ENCODE measurements around the gene GRAMD1A. TPM values are rescaled to one million over a fixed set of nuclear protein-coding genes. Genes with fewer than 3 reads are reported as not detected.

The GRAMD1A gene
- total RNA-seq, 1 donor from 2014 or later = 67.9 TPM

DNA sequence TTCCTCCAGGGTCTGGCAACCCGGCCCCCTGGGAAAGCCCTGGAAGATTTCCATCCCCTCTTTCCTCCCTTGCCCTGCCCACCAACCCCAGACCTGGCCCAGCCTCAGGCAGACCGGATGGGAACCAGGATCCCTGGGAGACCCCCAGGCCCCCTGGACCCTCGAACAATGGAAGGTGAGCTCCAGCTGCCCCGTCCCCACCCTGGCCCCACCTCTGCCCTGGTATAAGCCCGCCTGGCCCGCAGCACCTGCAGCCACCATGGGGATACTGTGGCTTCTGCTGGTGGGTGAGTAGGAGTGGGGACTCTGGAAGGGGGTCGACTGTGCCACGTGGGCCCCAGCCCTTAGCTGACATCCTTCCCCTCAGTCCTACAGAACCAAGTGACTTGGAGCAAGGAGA lies 73.8 kb downstream of the GRAMD1A start:
- Mint-ChIP-seq H3K4me1 (ENCODE audit: low read depth) (peaks cover 12% of the 10 kb centered on the region), H3K9me3 (ENCODE audit: low read depth) (no peaks in the 10 kb centered on the region), H3K27me3 (ENCODE audit: low read depth) (peaks cover 14% of the 10 kb centered on the region), H3K36me3 (ENCODE audit: low read depth) (no peaks in the 10 kb centered on the region), H3K4me3 (ENCODE audit: unreplicated experiment) (no peak overlapping the region), H3K27ac (ENCODE audit: unreplicated experiment) (no peak overlapping the region)
- TF ChIP-seq, protein P1, sequence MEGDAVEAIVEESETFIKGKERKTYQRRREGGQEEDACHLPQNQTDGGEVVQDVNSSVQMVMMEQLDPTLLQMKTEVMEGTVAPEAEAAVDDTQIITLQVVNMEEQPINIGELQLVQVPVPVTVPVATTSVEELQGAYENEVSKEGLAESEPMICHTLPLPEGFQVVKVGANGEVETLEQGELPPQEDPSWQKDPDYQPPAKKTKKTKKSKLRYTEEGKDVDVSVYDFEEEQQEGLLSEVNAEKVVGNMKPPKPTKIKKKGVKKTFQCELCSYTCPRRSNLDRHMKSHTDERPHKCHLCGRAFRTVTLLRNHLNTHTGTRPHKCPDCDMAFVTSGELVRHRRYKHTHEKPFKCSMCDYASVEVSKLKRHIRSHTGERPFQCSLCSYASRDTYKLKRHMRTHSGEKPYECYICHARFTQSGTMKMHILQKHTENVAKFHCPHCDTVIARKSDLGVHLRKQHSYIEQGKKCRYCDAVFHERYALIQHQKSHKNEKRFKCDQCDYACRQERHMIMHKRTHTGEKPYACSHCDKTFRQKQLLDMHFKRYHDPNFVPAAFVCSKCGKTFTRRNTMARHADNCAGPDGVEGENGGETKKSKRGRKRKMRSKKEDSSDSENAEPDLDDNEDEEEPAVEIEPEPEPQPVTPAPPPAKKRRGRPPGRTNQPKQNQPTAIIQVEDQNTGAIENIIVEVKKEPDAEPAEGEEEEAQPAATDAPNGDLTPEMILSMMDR (IDR thresholded peaks at IDR 0.05) = no peak
- no peak for DNase-seq (ENCODE audit: low spot score)

DNA sequence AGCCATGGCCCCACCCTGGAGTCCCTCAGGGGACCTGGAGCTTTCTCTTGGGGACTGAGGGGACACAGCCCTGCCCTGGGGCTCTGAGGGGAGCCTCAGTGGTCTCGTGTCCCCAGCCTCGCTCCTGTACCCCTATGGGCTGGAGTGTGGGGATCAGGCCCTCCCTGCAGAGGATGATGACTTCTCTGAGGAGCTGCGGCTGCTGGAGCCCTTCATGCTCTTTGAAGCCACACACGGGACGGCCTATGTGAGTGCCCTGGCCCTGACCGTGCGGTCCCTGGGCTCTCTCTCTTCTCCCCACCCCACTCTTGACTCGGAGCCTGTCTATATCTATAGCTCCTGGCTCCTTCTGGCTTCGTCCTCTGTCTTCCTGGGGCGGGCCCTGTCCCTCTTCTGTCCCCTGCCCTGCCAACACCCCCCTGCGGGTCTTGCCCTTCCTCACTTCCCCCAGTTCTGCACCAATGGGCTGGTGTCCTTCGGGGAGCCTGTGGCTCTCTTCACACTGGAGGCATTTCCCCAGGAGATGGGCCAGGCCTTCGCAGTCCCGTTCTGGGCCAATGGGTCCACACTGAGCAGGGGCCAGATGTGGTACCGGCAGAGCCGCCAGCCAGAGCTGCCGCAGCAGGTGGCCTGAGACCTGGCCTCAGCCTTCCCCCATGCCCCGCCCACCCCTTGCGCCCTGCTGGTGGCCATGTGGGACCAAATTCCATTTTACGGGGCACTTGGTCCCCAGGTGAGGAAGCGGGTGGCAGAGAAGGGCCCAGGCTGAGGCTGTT lies 74.5 kb downstream of the GRAMD1A start:
- no peaks in the 10 kb centered on the region for H3K9me3 Mint-ChIP-seq (ENCODE audit: low read depth)
- H3K4me3 Mint-ChIP-seq (ENCODE audit: unreplicated experiment) = no peak overlapping the region
- H3K27me3 Mint-ChIP-seq (ENCODE audit: low read depth) = peaks cover 16% of the 10 kb centered on the region
- no peak overlapping the region for H3K27ac Mint-ChIP-seq (ENCODE audit: unreplicated experiment)
- peaks cover 5% of the 10 kb centered on the region for H3K4me1 Mint-ChIP-seq (ENCODE audit: low read depth)
- no peak for DNase-seq (ENCODE audit: low spot score)
- H3K36me3 Mint-ChIP-seq (ENCODE audit: low read depth) = no peaks in the 10 kb centered on the region
- TF ChIP-seq, protein P1 (IDR thresholded peaks at IDR 0.05) = no peak

DNA sequence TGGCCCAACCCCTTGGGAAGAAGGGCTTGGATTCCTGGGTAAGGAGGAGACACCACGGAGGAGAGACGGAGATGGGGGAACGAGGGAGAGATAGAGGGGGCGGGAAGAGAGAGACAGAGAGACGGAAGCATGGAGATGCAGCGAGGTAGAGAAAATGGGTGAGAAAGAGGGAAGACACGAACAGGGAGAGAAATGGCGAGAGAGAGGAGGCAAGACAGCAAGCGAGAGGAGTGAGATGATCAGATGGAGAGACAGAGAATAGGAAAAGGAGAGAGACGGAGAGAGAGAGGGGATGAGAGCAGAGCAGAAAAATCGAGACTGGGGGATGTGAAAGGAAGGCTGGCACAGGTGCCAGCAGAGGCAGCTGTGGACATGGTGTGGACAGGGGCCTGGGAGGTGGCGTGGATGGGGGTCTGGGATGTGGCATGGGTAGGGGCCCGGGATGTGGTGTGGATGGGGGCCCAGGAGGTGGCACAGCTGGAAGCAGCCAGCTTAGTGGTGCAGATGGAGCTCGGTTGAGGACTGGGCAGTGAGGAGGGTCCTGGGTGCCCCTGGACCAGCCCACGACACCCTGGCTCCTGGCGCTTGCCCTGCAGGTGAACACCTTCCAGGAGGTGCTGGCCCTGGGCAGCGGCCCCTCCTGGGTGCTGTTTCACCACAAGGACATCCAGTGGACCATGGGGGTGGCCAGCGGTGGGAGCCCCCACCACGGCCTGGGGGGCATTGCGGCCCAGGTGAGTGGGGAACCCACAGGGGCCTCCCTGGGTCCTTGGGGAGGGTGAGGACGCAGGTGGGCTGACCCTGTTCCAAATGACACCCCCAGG lies 75.3 kb downstream of the GRAMD1A start:
- DNase-seq (ENCODE audit: low spot score) = no peak
- Mint-ChIP-seq H3K27me3 (ENCODE audit: low read depth) (peaks cover 16% of the 10 kb centered on the region), H3K9me3 (ENCODE audit: low read depth) (no peaks in the 10 kb centered on the region), H3K4me3 (ENCODE audit: unreplicated experiment) (no peak overlapping the region), H3K4me1 (ENCODE audit: low read depth) (no peaks in the 10 kb centered on the region), H3K27ac (ENCODE audit: unreplicated experiment) (no peak overlapping the region), H3K36me3 (ENCODE audit: low read depth) (no peaks in the 10 kb centered on the region)
- TF ChIP-seq, protein P1 (IDR thresholded peaks at IDR 0.05) = no peak

DNA sequence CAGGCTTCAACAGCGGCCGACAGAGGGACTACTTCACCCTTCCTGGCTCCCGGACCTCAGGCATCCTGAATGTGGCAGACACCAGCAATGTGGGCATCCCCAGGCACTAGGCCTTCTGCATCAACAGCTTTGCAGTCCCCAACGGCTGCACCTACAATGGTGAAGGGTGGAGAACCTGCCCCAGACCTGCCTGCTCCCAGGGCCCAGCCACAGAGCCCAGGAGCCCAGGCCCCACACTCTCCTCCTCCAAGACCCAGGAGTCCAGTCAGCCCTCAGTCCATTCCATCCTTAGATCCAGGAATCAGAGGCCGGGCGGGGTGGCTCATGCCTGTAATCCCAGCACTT lies 75.9 kb downstream of the GRAMD1A start:
- Mint-ChIP-seq H3K27ac (ENCODE audit: unreplicated experiment) (no peak overlapping the region), H3K9me3 (ENCODE audit: low read depth) (no peaks in the 10 kb centered on the region), H3K27me3 (ENCODE audit: low read depth) (peaks cover 16% of the 10 kb centered on the region), H3K4me1 (ENCODE audit: low read depth) (no peaks in the 10 kb centered on the region), H3K36me3 (ENCODE audit: low read depth) (no peaks in the 10 kb centered on the region), H3K4me3 (ENCODE audit: unreplicated experiment) (no peak overlapping the region)
- no peak for DNase-seq (ENCODE audit: low spot score)
- TF ChIP-seq, protein P1 (IDR thresholded peaks at IDR 0.05) = no peak

Other genes with a start within 250 kb of the GRAMD1A start
- gene ZNF599, start 227.1 kb upstream of the GRAMD1A start, total RNA-seq = 3.9 to 8.8 TPM (median 4.8 TPM) in 3 replicates
- 2.8 to 3.9 TPM (median 3.7 TPM) in 3 replicates for gene ZNF30, start 73.4 kb upstream of the GRAMD1A start, total RNA-seq
- gene ZNF792, start 36.1 kb upstream of the GRAMD1A start, total RNA-seq = 3.1 to 4.1 TPM (median 3.2 TPM) in 3 replicates
- gene SCN1B, start 30.1 kb downstream of the GRAMD1A start, total RNA-seq = 5.7 to 6.0 TPM (median 5.8 TPM) in 3 replicates
- not detected in 3 replicates for gene HPN, start 41.4 kb downstream of the GRAMD1A start, total RNA-seq
- not detected in 3 replicates for gene FXYD3, start 115.5 kb downstream of the GRAMD1A start, total RNA-seq
- 0.46 to 2.2 TPM (median 1.3 TPM) in 3 replicates for gene LGI4, start 134.7 kb downstream of the GRAMD1A start, total RNA-seq
- gene FXYD1, start 138.5 kb downstream of the GRAMD1A start, total RNA-seq = 2.9 to 7.8 TPM (median 7.1 TPM) in 3 replicates
- gene FXYD7, start 142.9 kb downstream of the GRAMD1A start, total RNA-seq = not detected in 3 replicates
- 108 to 114 TPM (median 113 TPM) in 3 replicates for gene FXYD5, start 154.4 kb downstream of the GRAMD1A start, total RNA-seq
- gene FAM187B, start 228.4 kb downstream of the GRAMD1A start, total RNA-seq = not detected in 3 replicates
- gene LSR, start 248.7 kb downstream of the GRAMD1A start, total RNA-seq = 0.24 to 0.99 TPM (median 0.64 TPM) in 3 replicates

Measured in chondrocyte (in vitro differentiated cells).